ENCODE measurements around the gene EOLA1. TPM values are rescaled to one million over a fixed set of nuclear protein-coding genes. Genes with fewer than 3 reads are reported as not detected.
"Not testable (repeated sequence)": the region's sequence is repeated elsewhere in the genome, so short reads cannot be mapped to it uniquely, and the experiment has no call there.

EOLA1 gene
- total RNA-seq, 1 experiment from 2014 or later: 7.9 TPM

GRCh38 chrX:149585631-149586030 is 44.8 kb downstream of the EOLA1 start:
- H2AFZ ChIP-seq (ENCODE audit: low read length); H3K36me3 Mint-ChIP-seq (ENCODE audit: insufficient read depth in 1 of 3, low read depth in 3 of 3): not testable (repeated sequence)

GRCh38 chrX:149587359-149587758 is 46.5 kb downstream of the EOLA1 start, which contains the start of gene MAGEA9B:
MAGEA9B (minus strand) TSS chrX:149587459; CDS start chrX:149583179, 4,280 bp downstream.
- not testable (repeated sequence) for H3K36me3 Mint-ChIP-seq (ENCODE audit: insufficient read depth in 1 of 3, low read depth in 3 of 3); H3K14ac ChIP-seq (ENCODE audit: insufficient read depth, low read length); H2BK15ac ChIP-seq (ENCODE audit: low read depth, low read length); H2BK120ac ChIP-seq (ENCODE audit: low read depth, low read length, poor library complexity, severe bottlenecking); H3T11ph ChIP-seq (ENCODE audit: low read length); H3K56ac ChIP-seq (ENCODE audit: insufficient read length, low read depth, low read length); H3K9me3 ChIP-seq (ENCODE audit: control insufficient read depth, low read depth, low read length); H3K23ac ChIP-seq (ENCODE audit: insufficient read length, low read depth, low read length); H4K8ac ChIP-seq (replicated peaks; ENCODE audit: insufficient read length, low read depth, low read length); H2AK5ac ChIP-seq (ENCODE audit: insufficient read length, low read length); H3K4ac ChIP-seq (ENCODE audit: low read depth, low read length); H2AFZ ChIP-seq (ENCODE audit: low read length); H4K91ac ChIP-seq (ENCODE audit: insufficient read length, low read depth, low read length); H2BK20ac ChIP-seq (ENCODE audit: low read depth, low read length, poor library complexity, severe bottlenecking); H3K23me2 ChIP-seq (ENCODE audit: insufficient read length, low read depth, low read length, poor library complexity, severe bottlenecking); H3K27me3 ChIP-seq (ENCODE audit: insufficient read depth, low read length); H3K9me3 Mint-ChIP-seq; DNase-seq; H3K27me3 Mint-ChIP-seq (ENCODE audit: low read depth); H3K4me1 Mint-ChIP-seq; H3K79me2 ChIP-seq (ENCODE audit: insufficient read depth, low read length); H3K79me1 ChIP-seq (ENCODE audit: insufficient read depth, low read depth, low read length, poor library complexity, severe bottlenecking); H3K27ac ChIP-seq (ENCODE audit: insufficient read length, low read depth, low read length); H4K20me1 ChIP-seq (ENCODE audit: control insufficient read depth, insufficient read depth, insufficient read length); H3K4me3 Mint-ChIP-seq; H3K9ac ChIP-seq (ENCODE audit: extremely low read depth, insufficient read length, low read length); H2BK12ac ChIP-seq (ENCODE audit: insufficient read length, low read depth, low read length); H3K4me1 ChIP-seq (ENCODE audit: insufficient read depth, low read length); H3K4me2 ChIP-seq (ENCODE audit: insufficient read depth, insufficient read length, low read length); H4K5ac ChIP-seq (ENCODE audit: insufficient read length, low read depth, low read length); H3K18ac ChIP-seq (ENCODE audit: insufficient read length, low read depth, low read length); H2BK5ac ChIP-seq (ENCODE audit: insufficient read length, low read length); H3K27ac Mint-ChIP-seq
- no CpG with 5 or more reads among the region's 12 CpGs for WGBS (ENCODE audit: extremely low coverage, insufficient read length, low lambda C conversion rate)

More at GRCh38 chrX:149585631-149586030, 44.8 kb downstream of the EOLA1 start:
- H4K91ac ChIP-seq (ENCODE audit: insufficient read length, low read depth, low read length); H3K27me3 Mint-ChIP-seq (ENCODE audit: low read depth); H3K23ac ChIP-seq (ENCODE audit: insufficient read length, low read depth, low read length); H4K5ac ChIP-seq (ENCODE audit: insufficient read length, low read depth, low read length); H3K4me1 Mint-ChIP-seq; H3K79me1 ChIP-seq (ENCODE audit: insufficient read depth, low read depth, low read length, poor library complexity, severe bottlenecking); H3K56ac ChIP-seq (ENCODE audit: insufficient read length, low read depth, low read length); H3K18ac ChIP-seq (ENCODE audit: insufficient read length, low read depth, low read length); H3T11ph ChIP-seq (ENCODE audit: low read length); DNase-seq; H3K4ac ChIP-seq (ENCODE audit: low read depth, low read length); H3K9me3 Mint-ChIP-seq; H3K14ac ChIP-seq (ENCODE audit: insufficient read depth, low read length); H2AK5ac ChIP-seq (ENCODE audit: insufficient read length, low read length); H2BK5ac ChIP-seq (ENCODE audit: insufficient read length, low read length); H3K23me2 ChIP-seq (ENCODE audit: insufficient read length, low read depth, low read length, poor library complexity, severe bottlenecking); H3K27ac ChIP-seq (ENCODE audit: insufficient read length, low read depth, low read length); H3K4me3 Mint-ChIP-seq; H2BK20ac ChIP-seq (ENCODE audit: low read depth, low read length, poor library complexity, severe bottlenecking); H2BK12ac ChIP-seq (ENCODE audit: insufficient read length, low read depth, low read length); H3K27me3 ChIP-seq (ENCODE audit: insufficient read depth, low read length); H3K79me2 ChIP-seq (ENCODE audit: insufficient read depth, low read length); H3K4me2 ChIP-seq (ENCODE audit: insufficient read depth, insufficient read length, low read length); H4K20me1 ChIP-seq (ENCODE audit: control insufficient read depth, insufficient read depth, insufficient read length); H3K4me1 ChIP-seq (ENCODE audit: insufficient read depth, low read length); H3K9ac ChIP-seq (ENCODE audit: extremely low read depth, insufficient read length, low read length); H2BK120ac ChIP-seq (ENCODE audit: low read depth, low read length, poor library complexity, severe bottlenecking); H2BK15ac ChIP-seq (ENCODE audit: low read depth, low read length); H3K27ac Mint-ChIP-seq; H4K8ac ChIP-seq (replicated peaks; ENCODE audit: insufficient read length, low read depth, low read length); H3K9me3 ChIP-seq (ENCODE audit: control insufficient read depth, low read depth, low read length): not testable (repeated sequence)
- WGBS (ENCODE audit: extremely low coverage, insufficient read length, low lambda C conversion rate): no CpG with 5 or more reads among the region's 17 CpGs

Data from H9 (cell line).